ENCODE results near the gene ZC3H18.
"Not testable (repeated sequence)": the region's sequence is repeated elsewhere in the genome, so short reads cannot be mapped to it uniquely, and the experiment has no call there.

The ZC3H18 gene

GRCh38 chr16:88665148-88665547 lies 94.9 kb downstream of the ZC3H18 start:
- Histone ChIP-seq H3K4me3 (ENCODE audit: low read length) (no peak overlapping the region), H3K36me3 (ENCODE audit: insufficient read depth, low read length) (peaks cover 4% of the 10 kb centered on the region; the same call in 1 of the 2 replicates), H3K27me3 (ENCODE audit: insufficient read depth, low read length) (no peaks in the 10 kb centered on the region), H3K4me1 (ENCODE audit: insufficient read depth, low read length) (no peaks in the 10 kb centered on the region), H3K9ac (ENCODE audit: low read depth, low read length) (no peak overlapping the region), H3K27ac (ENCODE audit: low read depth, low read length) (no peak overlapping the region), H3K9me3 (ENCODE audit: insufficient read depth, low read depth, low read length) (no peaks in the 10 kb centered on the region)
- WGBS: 93% methylated on average over 4 of the region's 4 CpGs

- no peak overlapping the region for H3K9ac ChIP-seq (ENCODE audit: low read depth, low read length)
- H3K27me3 ChIP-seq (ENCODE audit: insufficient read depth, low read length): no peaks in the 10 kb centered on the region
- 85% methylated on average over 3 of the region's 3 CpGs for WGBS
- no peak overlapping the region for H3K27ac ChIP-seq (ENCODE audit: low read depth, low read length)
- H3K36me3 ChIP-seq (ENCODE audit: insufficient read depth, low read length): peaks cover 4% of the 10 kb centered on the region; the same call in 1 of the 2 replicates
- H3K4me1 ChIP-seq (ENCODE audit: insufficient read depth, low read length): no peaks in the 10 kb centered on the region
- no peaks in the 10 kb centered on the region for H3K9me3 ChIP-seq (ENCODE audit: insufficient read depth, low read depth, low read length)
- H3K4me3 ChIP-seq (ENCODE audit: low read length): no peak overlapping the region
Observed at GRCh38 chr16:88665570-88665969, 95.4 kb downstream of the ZC3H18 start.

- H3K27ac ChIP-seq (ENCODE audit: low read depth, low read length): no peak overlapping the region
Observed at GRCh38 chr16:88667461-88667860, 97.3 kb downstream of the ZC3H18 start.

DNA sequence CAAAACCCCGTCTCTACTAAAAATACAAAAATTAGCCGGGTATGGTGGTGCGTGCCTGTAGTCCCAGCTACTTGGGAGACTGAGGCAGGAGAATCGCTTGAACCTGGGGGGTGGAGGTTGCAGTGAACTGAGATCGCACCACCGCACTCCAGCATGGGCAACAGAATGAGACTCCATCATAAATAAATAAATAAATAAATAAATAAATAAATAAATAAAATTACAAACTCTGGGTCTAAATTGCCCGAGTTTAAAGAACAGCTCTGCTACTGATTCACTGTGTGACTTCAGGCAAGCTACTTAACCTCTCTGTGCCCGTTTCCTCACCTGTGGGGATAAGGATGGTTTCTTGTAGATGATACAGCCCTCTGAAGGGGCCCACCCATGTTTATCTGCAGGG lies 99.3 kb downstream of the ZC3H18 start:
- H3K27me3 ChIP-seq (ENCODE audit: insufficient read depth, low read length); H3K4me3 ChIP-seq (ENCODE audit: low read length); H3K9me3 ChIP-seq (ENCODE audit: insufficient read depth, low read depth, low read length); H3K36me3 ChIP-seq (ENCODE audit: insufficient read depth, low read length); H3K9ac ChIP-seq (ENCODE audit: low read depth, low read length); H3K4me1 ChIP-seq (ENCODE audit: insufficient read depth, low read length); H3K27ac ChIP-seq (ENCODE audit: low read depth, low read length): not testable (repeated sequence)
- 97% methylated on average over 7 of the region's 8 CpGs for whole genome bisulfite sequencing

More at GRCh38 chr16:88667461-88667860, 97.3 kb downstream of the ZC3H18 start:
- Histone ChIP-seq H3K4me1 (ENCODE audit: insufficient read depth, low read length) (no peaks in the 10 kb centered on the region), H3K9me3 (ENCODE audit: insufficient read depth, low read depth, low read length) (no peaks in the 10 kb centered on the region), H3K9ac (ENCODE audit: low read depth, low read length) (no peak overlapping the region), H3K36me3 (ENCODE audit: insufficient read depth, low read length) (peaks cover 4% of the 10 kb centered on the region; the same call in 1 of the 2 replicates), H3K4me3 (ENCODE audit: low read length) (no peak overlapping the region), H3K27me3 (ENCODE audit: insufficient read depth, low read length) (no peaks in the 10 kb centered on the region)
- 81% methylated on average over 5 of the region's 5 CpGs for WGBS

DNA sequence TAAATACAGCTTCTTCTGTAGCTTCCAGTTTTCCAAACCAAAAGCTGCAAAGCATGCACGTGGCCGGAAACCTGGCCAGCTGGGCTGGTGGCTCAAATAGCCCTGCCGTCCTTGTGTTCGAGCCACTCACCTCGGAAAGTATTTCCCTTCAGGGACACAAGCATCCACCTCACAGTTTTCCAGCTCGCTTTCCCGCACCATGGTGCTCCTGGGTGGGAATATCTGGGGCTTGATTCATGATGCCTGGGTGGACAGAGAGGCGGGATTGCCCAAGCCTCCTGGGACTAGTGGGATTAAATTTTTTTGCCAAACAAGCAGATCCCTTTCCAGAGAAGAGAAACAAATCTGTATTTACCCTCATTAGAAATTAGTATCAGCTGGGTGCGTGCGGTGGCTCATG lies 99.8 kb downstream of the ZC3H18 start:
- 96% methylated on average over 10 of the region's 10 CpGs for WGBS
- no peaks in the 10 kb centered on the region for H3K27me3 ChIP-seq (ENCODE audit: insufficient read depth, low read length)
- no peaks in the 10 kb centered on the region for H3K9me3 ChIP-seq (ENCODE audit: insufficient read depth, low read depth, low read length)
- H3K9ac ChIP-seq (ENCODE audit: low read depth, low read length): no peak overlapping the region
- peaks cover 3% of the 10 kb centered on the region; the same call in 1 of the 2 replicates for H3K36me3 ChIP-seq (ENCODE audit: insufficient read depth, low read length)
- no peaks in the 10 kb centered on the region for H3K4me1 ChIP-seq (ENCODE audit: insufficient read depth, low read length)
- H3K27ac ChIP-seq (ENCODE audit: low read depth, low read length): no peak overlapping the region
- H3K4me3 ChIP-seq (ENCODE audit: low read length): no peak overlapping the region

- no peak overlapping the region for H3K9ac ChIP-seq (ENCODE audit: low read depth, low read length)
Observed at GRCh38 chr16:88671806-88672205, 101.6 kb downstream of the ZC3H18 start.

GRCh38 chr16:88672776-88673175 lies 102.6 kb downstream of the ZC3H18 start:
- Histone ChIP-seq H3K27ac (ENCODE audit: low read depth, low read length) (no peak overlapping the region), H3K36me3 (ENCODE audit: insufficient read depth, low read length) (no peaks in the 10 kb centered on the region)
- 31% methylated on average over 11 of the region's 11 CpGs for WGBS

More at GRCh38 chr16:88671806-88672205, 101.6 kb downstream of the ZC3H18 start:
- Histone ChIP-seq H3K27ac (ENCODE audit: low read depth, low read length) (no peak overlapping the region), H3K4me1 (ENCODE audit: insufficient read depth, low read length) (no peaks in the 10 kb centered on the region), H3K36me3 (ENCODE audit: insufficient read depth, low read length) (no peaks in the 10 kb centered on the region), H3K9me3 (ENCODE audit: insufficient read depth, low read depth, low read length) (no peaks in the 10 kb centered on the region), H3K4me3 (ENCODE audit: low read length) (no peak overlapping the region), H3K27me3 (ENCODE audit: insufficient read depth, low read length) (no peaks in the 10 kb centered on the region)
- WGBS: 94% methylated on average over 23 of the region's 23 CpGs

DNA sequence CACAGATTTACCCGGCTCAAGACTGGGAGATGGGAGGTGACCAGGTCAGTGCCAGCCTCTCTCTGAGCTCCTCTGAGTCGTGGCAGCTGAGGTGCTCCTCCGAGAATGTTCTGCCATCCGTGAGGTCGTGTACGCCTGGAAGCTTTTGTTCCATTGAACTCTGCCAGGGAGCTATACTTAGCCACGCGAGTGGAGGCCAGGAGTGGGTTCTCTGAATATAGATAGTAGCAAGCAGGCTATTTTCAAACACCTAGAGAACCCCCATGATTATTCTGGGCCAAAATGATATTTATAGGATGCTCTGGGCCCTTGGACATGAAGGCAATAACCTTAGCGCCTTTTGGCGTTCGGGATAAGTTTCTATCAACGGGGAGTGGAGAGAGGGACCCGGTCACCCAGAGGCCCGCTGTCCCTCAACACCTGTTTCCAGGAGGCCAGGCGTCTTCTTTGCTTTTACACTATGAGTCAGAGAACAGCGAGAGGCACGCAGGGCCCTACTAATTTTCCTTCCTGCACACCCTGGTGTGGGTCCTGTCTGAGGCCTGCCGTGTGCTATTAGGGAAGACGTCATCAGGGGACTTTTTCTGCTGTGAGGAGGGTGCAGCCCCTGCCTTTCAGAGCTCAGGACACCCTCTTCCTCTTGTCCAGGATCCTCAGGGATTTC lies 103.6 kb downstream of the ZC3H18 start:
- H3K27me3 ChIP-seq (ENCODE audit: insufficient read depth, low read length): no peaks in the 10 kb centered on the region
- H3K9me3 ChIP-seq (ENCODE audit: insufficient read depth, low read depth, low read length): no peaks in the 10 kb centered on the region
- H3K4me1 ChIP-seq (ENCODE audit: insufficient read depth, low read length): no peaks in the 10 kb centered on the region
- 95% methylated on average over 19 of the region's 19 CpGs for WGBS
- no peaks in the 10 kb centered on the region for H3K36me3 ChIP-seq (ENCODE audit: insufficient read depth, low read length)
- H3K4me3 ChIP-seq (ENCODE audit: low read length): no peak overlapping the region
- no peak overlapping the region for H3K9ac ChIP-seq (ENCODE audit: low read depth, low read length)
- H3K27ac ChIP-seq (ENCODE audit: low read depth, low read length): no peak overlapping the region

More at GRCh38 chr16:88672776-88673175, 102.6 kb downstream of the ZC3H18 start:
- H3K9me3 ChIP-seq (ENCODE audit: insufficient read depth, low read depth, low read length): no peaks in the 10 kb centered on the region
- no peak overlapping the region for H3K9ac ChIP-seq (ENCODE audit: low read depth, low read length)
- H3K4me3 ChIP-seq (ENCODE audit: low read length): no peak overlapping the region
- no peaks in the 10 kb centered on the region for H3K27me3 ChIP-seq (ENCODE audit: insufficient read depth, low read length)
- no peaks in the 10 kb centered on the region for H3K4me1 ChIP-seq (ENCODE audit: insufficient read depth, low read length)

GRCh38 chr16:88676502-88677242 lies 106.5 kb downstream of the ZC3H18 start:
- WGBS: 93% methylated on average over 22 of the region's 22 CpGs
- Histone ChIP-seq H3K36me3 (ENCODE audit: insufficient read depth, low read length) (no peaks in the 10 kb centered on the region), H3K4me1 (ENCODE audit: insufficient read depth, low read length) (no peaks in the 10 kb centered on the region), H3K9me3 (ENCODE audit: insufficient read depth, low read depth, low read length) (no peaks in the 10 kb centered on the region), H3K27me3 (ENCODE audit: insufficient read depth, low read length) (no peaks in the 10 kb centered on the region), H3K27ac (ENCODE audit: low read depth, low read length) (no peak overlapping the region), H3K9ac (ENCODE audit: low read depth, low read length) (no peak overlapping the region), H3K4me3 (ENCODE audit: low read length) (no peak overlapping the region)

- Histone ChIP-seq H3K9ac (ENCODE audit: low read depth, low read length) (no peak overlapping the region), H3K27ac (ENCODE audit: low read depth, low read length) (no peak overlapping the region), H3K4me1 (ENCODE audit: insufficient read depth, low read length) (no peaks in the 10 kb centered on the region), H3K36me3 (ENCODE audit: insufficient read depth, low read length) (no peaks in the 10 kb centered on the region), H3K4me3 (ENCODE audit: low read length) (no peak overlapping the region), H3K27me3 (ENCODE audit: insufficient read depth, low read length) (no peaks in the 10 kb centered on the region), H3K9me3 (ENCODE audit: insufficient read depth, low read depth, low read length) (no peaks in the 10 kb centered on the region)
- 79% methylated on average over 12 of the region's 13 CpGs for WGBS
Observed at GRCh38 chr16:88677721-88678120, 107.5 kb downstream of the ZC3H18 start.

DNA sequence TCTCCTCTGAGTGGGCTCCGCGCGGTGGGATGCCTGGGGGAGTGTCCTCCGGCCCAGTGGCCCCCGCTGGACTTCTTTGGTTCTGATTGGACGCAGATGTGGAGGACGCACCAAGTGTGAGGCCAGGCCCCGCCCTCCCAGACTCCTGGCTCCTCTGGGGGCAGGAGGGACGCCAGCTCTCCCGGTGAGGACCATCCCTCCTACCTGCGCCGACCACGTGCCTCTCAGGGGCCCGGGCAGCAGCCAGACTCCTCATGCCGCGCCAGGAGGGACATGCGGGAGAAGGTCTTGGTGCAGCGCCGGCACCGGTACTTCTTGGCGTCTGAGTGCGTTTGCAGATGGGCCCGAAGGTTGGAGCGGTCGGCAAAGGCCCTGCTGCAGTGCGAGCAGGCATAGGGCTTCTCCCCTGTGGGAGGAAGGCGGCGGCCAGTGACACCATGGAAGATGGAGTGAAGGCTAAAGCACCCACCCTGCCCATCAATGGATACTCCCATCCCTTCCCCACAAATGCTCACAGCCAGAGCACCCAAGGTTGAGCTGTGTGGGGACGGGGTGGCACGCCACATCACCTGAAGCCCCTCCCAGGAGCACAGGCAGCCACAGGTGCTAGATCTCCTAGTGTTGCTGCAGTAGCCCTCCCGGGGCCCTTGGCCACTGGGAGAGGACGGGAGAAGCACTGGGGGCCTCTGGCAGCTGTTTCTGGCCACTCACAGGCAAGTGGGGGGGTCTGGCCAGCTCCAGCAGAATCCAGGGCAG lies 108.2 kb downstream of the ZC3H18 start:
- Histone ChIP-seq H3K27ac (ENCODE audit: low read depth, low read length) (no peak overlapping the region), H3K27me3 (ENCODE audit: insufficient read depth, low read length) (no peaks in the 10 kb centered on the region), H3K36me3 (ENCODE audit: insufficient read depth, low read length) (no peaks in the 10 kb centered on the region), H3K9me3 (ENCODE audit: insufficient read depth, low read depth, low read length) (no peaks in the 10 kb centered on the region), H3K4me1 (ENCODE audit: insufficient read depth, low read length) (no peaks in the 10 kb centered on the region), H3K4me3 (ENCODE audit: low read length) (no peak overlapping the region), H3K9ac (ENCODE audit: low read depth, low read length) (no peak overlapping the region)
- 65% methylated on average over 31 of the region's 32 CpGs for WGBS

All from HUES64 (cell line).